ENCODE data around the gene KCTD3. TPM values are rescaled to one million over a fixed set of nuclear protein-coding genes. Genes with fewer than 3 reads are reported as not detected.

KCTD3 gene
- total RNA-seq, 6 experiments from 2014 or later, result 33.0 to 43.5 (median 39.3) TPM

DNA sequence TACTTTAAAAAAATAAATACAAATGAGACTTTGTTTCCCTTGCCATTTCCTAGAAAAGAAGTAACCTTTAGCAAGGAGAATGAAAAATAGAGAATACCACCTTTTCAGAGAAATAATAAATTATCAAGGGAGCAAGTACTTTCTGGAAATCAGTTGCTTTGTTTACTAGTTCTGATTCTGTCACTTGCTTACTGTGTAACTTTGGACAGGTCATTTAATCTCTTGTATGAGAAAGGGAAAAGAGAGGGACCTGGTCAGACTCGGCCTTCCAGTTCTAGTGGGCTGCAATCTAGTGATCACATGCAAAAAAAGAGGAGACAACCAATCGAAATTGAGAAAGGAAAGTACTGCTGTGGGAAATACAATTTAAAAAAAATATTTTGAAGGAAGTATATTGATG is 34.2 kb downstream of the KCTD3 start:
- ATAC-seq (peak in 3 of 4 donors; percentile 25 to 63 (median 51)), DNase-seq (no peak)
- Histone ChIP-seq H3K4me1 (peaks cover 0 to 12% (median 3%) of the 10 kb centered on the region in 4 donors), H3K27me3 (no peaks in the 10 kb centered on the region), H3K36me3 (peaks cover 0 to 4% (median 2%) of the 10 kb centered on the region in 4 donors), H3K27ac (peak overlapping the region in 2 of 3 donors; percentile 4 to 49), H3K4me3 (no peak overlapping the region), H3K9me3 (no peaks in the 10 kb centered on the region)
- TF ChIP-seq, protein P1, sequence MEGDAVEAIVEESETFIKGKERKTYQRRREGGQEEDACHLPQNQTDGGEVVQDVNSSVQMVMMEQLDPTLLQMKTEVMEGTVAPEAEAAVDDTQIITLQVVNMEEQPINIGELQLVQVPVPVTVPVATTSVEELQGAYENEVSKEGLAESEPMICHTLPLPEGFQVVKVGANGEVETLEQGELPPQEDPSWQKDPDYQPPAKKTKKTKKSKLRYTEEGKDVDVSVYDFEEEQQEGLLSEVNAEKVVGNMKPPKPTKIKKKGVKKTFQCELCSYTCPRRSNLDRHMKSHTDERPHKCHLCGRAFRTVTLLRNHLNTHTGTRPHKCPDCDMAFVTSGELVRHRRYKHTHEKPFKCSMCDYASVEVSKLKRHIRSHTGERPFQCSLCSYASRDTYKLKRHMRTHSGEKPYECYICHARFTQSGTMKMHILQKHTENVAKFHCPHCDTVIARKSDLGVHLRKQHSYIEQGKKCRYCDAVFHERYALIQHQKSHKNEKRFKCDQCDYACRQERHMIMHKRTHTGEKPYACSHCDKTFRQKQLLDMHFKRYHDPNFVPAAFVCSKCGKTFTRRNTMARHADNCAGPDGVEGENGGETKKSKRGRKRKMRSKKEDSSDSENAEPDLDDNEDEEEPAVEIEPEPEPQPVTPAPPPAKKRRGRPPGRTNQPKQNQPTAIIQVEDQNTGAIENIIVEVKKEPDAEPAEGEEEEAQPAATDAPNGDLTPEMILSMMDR (IDR thresholded peaks at IDR 0.05), result no peak
- no peak for TF ChIP-seq POLR2A (IDR thresholded peaks at IDR 0.05)
- WGBS (ENCODE audit: insufficient coverage, low coverage, low lambda C conversion rate, missing lambda C conversion rate), result 54% methylated on average over 2 of the region's 2 CpGs
- intact Hi-C loops (cut with DNase I), result no loop called here

DNA sequence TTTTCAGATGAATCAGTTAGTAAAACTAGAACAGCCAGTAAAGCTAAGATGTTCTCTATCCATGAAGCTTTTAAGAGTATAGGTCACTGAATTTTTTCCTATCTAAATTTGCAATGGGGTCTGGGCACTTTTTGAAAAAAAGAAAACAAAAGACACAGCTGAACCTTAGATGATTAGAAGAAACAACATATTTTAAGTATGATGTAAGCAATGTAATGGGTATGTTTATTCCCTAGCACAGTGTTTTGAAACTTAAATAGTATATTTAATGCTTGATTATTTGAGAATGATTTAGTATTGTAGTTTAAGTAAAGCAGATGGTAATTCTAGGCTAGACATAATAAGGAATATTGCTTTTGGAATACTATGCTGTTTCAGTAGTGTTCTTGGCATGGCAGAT is 36.2 kb downstream of the KCTD3 start:
- intact Hi-C loops (cut with DNase I), result no loop called here
- Histone ChIP-seq H3K36me3 (peaks cover 0 to 4% (median 0%) of the 10 kb centered on the region in 4 donors), H3K9me3 (no peaks in the 10 kb centered on the region), H3K4me1 (peaks cover 0 to 31% (median 11%) of the 10 kb centered on the region in 4 donors), H3K27ac (no peak overlapping the region), H3K4me3 (no peak overlapping the region), H3K27me3 (no peaks in the 10 kb centered on the region)
- no peak for ATAC-seq
- DNase-seq, result no peak
- TF ChIP-seq POLR2A (IDR thresholded peaks at IDR 0.05), result no peak
- TF ChIP-seq, protein P1 (IDR thresholded peaks at IDR 0.05), result no peak

DNA sequence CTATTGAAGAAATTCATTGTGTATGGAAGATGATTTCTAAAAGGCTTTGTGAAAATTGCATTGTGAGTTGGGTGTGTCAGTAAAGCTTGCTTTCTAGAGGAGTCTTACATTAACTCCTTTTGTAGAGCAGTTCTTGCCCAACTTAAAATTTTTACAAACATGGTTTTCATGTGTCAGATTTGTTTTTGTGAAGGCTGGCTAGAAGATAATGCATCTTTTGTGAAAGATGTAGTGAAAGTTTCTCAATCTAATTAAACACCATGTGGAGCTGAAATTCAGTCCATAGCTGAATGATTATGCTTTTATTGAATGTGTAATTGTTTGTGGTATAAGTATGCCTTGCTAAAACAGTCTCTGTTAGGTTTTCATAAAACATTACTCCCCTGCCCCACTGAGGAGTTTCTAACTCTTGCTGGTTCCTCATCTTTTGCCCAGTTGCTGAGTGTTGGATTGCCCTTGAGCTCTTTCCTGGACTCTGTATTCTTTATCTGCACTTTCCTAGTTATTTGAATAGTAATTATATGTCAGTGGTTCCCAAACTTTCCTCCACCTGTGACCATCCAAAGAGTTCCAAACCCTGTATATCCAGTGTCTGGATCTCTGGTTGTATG is 38.0 kb downstream of the KCTD3 start:
- TF ChIP-seq, protein P1 (IDR thresholded peaks at IDR 0.05), result no peak
- no peak for TF ChIP-seq POLR2A (IDR thresholded peaks at IDR 0.05)
- Histone ChIP-seq H3K4me1 (peaks cover 0 to 45% (median 17%) of the 10 kb centered on the region in 4 donors), H3K27me3 (no peaks in the 10 kb centered on the region), H3K36me3 (peaks cover 0 to 4% (median 0%) of the 10 kb centered on the region in 4 donors), H3K4me3 (no peak overlapping the region), H3K9me3 (no peaks in the 10 kb centered on the region), H3K27ac (no peak overlapping the region)
- intact Hi-C loops (cut with DNase I), result no loop called here
- DNase-seq (no peak), ATAC-seq (peak in 2 of 4 donors; percentile 25 to 28)

DNA sequence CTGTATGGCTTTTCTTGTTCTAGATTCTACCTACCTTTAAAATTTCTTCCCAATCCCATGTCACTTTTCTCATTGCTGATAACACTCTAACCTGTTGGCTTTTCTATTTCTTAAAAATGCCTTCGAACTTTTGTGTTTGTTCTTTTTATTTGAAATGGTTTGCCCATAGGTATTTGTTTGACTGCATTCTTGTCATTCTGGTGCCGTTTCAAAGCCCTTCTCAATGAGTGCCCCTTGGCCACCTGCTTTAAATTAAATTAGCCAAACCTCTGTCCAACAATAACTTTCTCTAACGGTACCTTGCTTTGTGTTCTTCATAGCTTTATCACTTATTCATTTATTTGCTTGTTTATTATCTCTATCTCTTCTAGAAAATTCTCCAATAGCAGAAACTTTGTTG is 38.9 kb downstream of the KCTD3 start:
- H3K36me3 ChIP-seq, result peaks cover 0 to 4% (median 0%) of the 10 kb centered on the region in 4 donors
- intact Hi-C loops (cut with DNase I), result no loop called here
- H3K4me1 ChIP-seq, result peaks cover 0 to 48% (median 17%) of the 10 kb centered on the region in 4 donors
- no peak overlapping the region for H3K4me3 ChIP-seq
- ATAC-seq (no peak), DNase-seq (no peak)
- TF ChIP-seq, protein P1 (IDR thresholded peaks at IDR 0.05), result no peak
- TF ChIP-seq POLR2A (IDR thresholded peaks at IDR 0.05), result no peak
- H3K27me3 ChIP-seq, result no peaks in the 10 kb centered on the region
- no peaks in the 10 kb centered on the region for H3K9me3 ChIP-seq
- WGBS (ENCODE audit: insufficient coverage, low coverage, low lambda C conversion rate, missing lambda C conversion rate), result 11% methylated on average over 3 of the region's 3 CpGs
- H3K27ac ChIP-seq, result peak overlapping the region in 1 of 3 donors; percentile 20

All from right lobe of liver (tissue), 6 donors.